C4-2B (cell line): Measurements from ENCODE around the gene SREBF1.

Experiments used
- ZFX ChIP-seq: fragments of 450-650 bp; IDR thresholded peaks from 2 replicates; pipeline ENCODE4 v1.6.1; 2017
- TF ChIP-seq, protein P1 (sequence below): fragments of 450-650 bp; conservative IDR thresholded peaks from 2 replicates; pipeline ENCODE4 v1.5.1; 2017; ENCODE audit warnings: mild to moderate bottlenecking

DNA sequence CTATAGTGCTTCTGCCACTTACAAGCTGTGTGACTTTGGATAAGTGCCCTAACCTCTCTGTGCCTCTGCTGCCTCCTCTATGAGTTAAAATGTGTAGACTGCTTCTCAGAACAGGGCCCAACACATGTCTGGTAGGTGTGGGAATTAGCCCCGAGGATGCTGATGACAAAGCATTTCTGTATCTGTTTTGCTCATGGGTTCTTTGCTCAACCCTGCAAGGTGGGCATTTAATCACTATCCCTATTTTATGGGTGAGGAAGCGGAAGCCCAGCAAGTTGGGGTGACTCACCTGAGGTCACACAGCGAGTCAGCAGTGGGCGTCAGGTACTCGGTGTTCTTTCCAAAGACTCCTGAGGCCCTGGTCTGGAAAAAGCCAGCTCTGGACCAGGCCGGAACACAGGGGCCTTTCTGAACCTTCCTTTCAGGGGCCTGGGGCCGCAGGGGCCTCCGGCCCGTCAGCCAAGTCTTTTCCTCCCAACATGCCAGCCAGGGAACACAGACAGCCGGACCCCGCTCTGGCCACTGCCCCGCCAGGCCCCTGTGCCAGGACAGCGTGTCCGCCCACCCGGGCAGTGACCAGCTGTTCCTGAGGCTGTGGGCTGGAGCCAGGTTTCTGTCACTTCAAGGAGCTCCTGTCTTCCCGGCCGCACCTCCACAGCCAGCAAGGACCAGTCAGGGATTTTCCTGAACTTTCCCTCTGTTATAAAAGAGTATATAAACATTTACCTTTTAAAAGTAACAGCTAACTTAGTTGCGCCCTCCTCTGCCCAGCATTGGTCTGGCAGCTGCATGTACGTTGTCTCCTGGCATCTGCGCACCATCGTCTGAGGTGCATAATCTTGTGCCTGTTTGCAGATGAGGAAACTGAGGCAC is 62.5 kb downstream of the SREBF1 start:
- TF ChIP-seq, protein P1, sequence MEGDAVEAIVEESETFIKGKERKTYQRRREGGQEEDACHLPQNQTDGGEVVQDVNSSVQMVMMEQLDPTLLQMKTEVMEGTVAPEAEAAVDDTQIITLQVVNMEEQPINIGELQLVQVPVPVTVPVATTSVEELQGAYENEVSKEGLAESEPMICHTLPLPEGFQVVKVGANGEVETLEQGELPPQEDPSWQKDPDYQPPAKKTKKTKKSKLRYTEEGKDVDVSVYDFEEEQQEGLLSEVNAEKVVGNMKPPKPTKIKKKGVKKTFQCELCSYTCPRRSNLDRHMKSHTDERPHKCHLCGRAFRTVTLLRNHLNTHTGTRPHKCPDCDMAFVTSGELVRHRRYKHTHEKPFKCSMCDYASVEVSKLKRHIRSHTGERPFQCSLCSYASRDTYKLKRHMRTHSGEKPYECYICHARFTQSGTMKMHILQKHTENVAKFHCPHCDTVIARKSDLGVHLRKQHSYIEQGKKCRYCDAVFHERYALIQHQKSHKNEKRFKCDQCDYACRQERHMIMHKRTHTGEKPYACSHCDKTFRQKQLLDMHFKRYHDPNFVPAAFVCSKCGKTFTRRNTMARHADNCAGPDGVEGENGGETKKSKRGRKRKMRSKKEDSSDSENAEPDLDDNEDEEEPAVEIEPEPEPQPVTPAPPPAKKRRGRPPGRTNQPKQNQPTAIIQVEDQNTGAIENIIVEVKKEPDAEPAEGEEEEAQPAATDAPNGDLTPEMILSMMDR, result no peak
- no peak for TF ChIP-seq ZFX
